Chondrocyte (in vitro differentiated cells): ENCODE measurements around the gene TFF1. TPM values are rescaled to one million over a fixed set of nuclear protein-coding genes. Genes with fewer than 3 reads are reported as not detected.
A peak's percentile ranks its signal among the peaks of the same experiment; 100 is the strongest.

Experiments
- DNase-seq: peaks from one replicate; pipeline ENCODE4 v3.0.0; 2021; ENCODE audit warnings: mixed read lengths, low spot score
- H3K27ac Mint-ChIP-seq: one replicate; pipeline ENCODE4 v1.8.0; 2021; ENCODE audit warnings: mild to moderate bottlenecking, moderate library complexity, mixed read lengths; ENCODE audit not compliant: unreplicated experiment
- H3K27me3 Mint-ChIP-seq: 2 replicates; pipeline ENCODE4 v1.8.0; 2021; ENCODE audit warnings: low read depth, mixed read lengths
- H3K36me3 Mint-ChIP-seq: 2 replicates; pipeline ENCODE4 v1.8.0; 2021; ENCODE audit warnings: low read depth, mixed read lengths
- H3K4me1 Mint-ChIP-seq: 2 replicates; pipeline ENCODE4 v1.8.0; 2021; ENCODE audit warnings: low read depth, mild to moderate bottlenecking, mixed read lengths
- H3K4me3 Mint-ChIP-seq: one replicate; pipeline ENCODE4 v1.8.0; 2021; ENCODE audit warnings: mild to moderate bottlenecking, moderate library complexity, mixed read lengths; ENCODE audit not compliant: unreplicated experiment
- H3K9me3 Mint-ChIP-seq: 2 replicates; pipeline ENCODE4 v1.8.0; 2021; ENCODE audit warnings: low read depth, mixed read lengths
- CTCF ChIP-seq: fragments of 200-600 bp; sonication (generic); IDR thresholded peaks from 2 replicates; pipeline ENCODE4 v1.5.0; 2021; ENCODE audit warnings: antibody characterized with exemption, mild to moderate bottlenecking, moderate library complexity
- total RNA-seq: library from RNA; stranded (reverse); gene quantifications from 3 replicates; pipeline ENCODE4 v1.2.1, GENCODE V29; 2021

The TFF1 gene
- total RNA-seq, 1 donor from 2014 or later = not detected

- Mint-ChIP-seq H3K27ac (no peak overlapping the region), H3K36me3 (no peaks in the 10 kb centered on the region), H3K4me3 (no peak overlapping the region), H3K9me3 (peaks cover 12% of the 10 kb centered on the region), H3K4me1 (no peaks in the 10 kb centered on the region), H3K27me3 (peaks cover 19% of the 10 kb centered on the region)
- TF ChIP-seq CTCF = no peak
- peak; percentile 82 for DNase-seq
Observed at GRCh38 chr21:42379426-42380215, 13.3 kb upstream of the TFF1 start.

GRCh38 chr21:42378418-42378817, 12.1 kb upstream of the TFF1 start:
- TF ChIP-seq CTCF = no peak
- peak; percentile 32 for DNase-seq
- no peaks in the 10 kb centered on the region for H3K4me1 Mint-ChIP-seq
- no peaks in the 10 kb centered on the region for H3K36me3 Mint-ChIP-seq
- H3K27me3 Mint-ChIP-seq = peaks cover 23% of the 10 kb centered on the region
- H3K9me3 Mint-ChIP-seq = peaks cover 12% of the 10 kb centered on the region
- H3K27ac Mint-ChIP-seq = no peak overlapping the region
- H3K4me3 Mint-ChIP-seq = no peak overlapping the region

DNA sequence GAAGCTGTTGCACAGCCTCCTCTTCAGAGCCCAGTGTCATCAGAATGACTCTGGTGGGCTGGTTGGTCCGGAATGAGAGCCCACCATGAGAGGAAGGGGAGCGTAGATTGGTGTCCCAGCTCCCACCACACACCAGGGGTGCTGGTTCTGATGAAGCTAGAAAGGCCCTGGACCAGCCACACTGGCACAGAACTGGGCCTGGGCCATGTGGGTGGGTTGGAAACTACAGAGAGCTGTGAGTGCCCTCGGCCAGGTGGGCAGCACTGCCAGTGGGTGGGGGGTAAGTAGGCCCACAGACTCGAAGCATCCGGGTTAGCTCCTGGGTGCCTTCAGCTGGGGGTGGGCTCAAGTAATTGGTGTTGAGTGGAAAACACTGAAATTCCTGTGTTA, 11.6 kb upstream of the TFF1 start:
- H3K4me1 Mint-ChIP-seq = no peaks in the 10 kb centered on the region
- peaks cover 23% of the 10 kb centered on the region for H3K27me3 Mint-ChIP-seq
- H3K4me3 Mint-ChIP-seq = no peak overlapping the region
- no peak for TF ChIP-seq CTCF
- H3K36me3 Mint-ChIP-seq = no peaks in the 10 kb centered on the region
- H3K27ac Mint-ChIP-seq = no peak overlapping the region
- H3K9me3 Mint-ChIP-seq = peaks cover 12% of the 10 kb centered on the region
- peak; percentile 75 for DNase-seq

DNA sequence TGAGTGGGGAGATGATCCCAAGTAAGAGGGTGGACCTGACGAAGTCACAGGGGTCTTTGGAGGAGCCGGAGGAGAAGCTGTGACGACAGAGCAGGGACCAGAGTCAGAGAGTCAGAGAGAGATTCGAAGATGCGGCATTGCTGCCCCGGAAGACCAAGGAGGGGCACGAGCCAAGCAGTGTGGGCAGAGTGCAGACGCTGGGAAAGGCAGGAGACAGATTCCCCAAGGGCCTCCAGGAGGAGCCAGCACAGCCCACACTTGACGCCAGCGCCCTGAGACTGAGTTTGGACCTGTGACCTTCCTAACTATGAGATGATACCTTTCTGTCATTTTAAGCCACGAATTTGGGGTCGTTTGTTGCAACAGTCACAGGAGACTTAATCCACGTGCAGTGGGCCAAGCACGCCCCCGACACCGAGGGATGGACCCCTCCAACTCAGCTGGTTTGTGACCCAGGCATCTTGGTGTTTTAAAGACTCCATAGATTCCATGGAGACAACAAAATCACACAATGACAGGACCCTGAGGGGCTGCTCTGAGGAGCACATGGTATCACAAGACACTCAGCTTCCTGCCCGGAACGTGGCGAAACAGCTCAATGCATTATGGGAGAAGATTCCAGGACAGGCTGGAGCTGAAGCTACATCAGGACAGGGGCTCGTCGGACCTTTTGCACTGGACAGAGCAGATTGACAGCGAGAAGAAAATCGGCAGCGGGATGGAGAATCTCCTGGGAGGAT, 11.0 kb upstream of the TFF1 start:
- Mint-ChIP-seq H3K36me3 (no peaks in the 10 kb centered on the region), H3K4me3 (no peak overlapping the region), H3K27me3 (peaks cover 23% of the 10 kb centered on the region), H3K27ac (no peak overlapping the region), H3K4me1 (no peaks in the 10 kb centered on the region), H3K9me3 (peaks cover 10% of the 10 kb centered on the region)
- DNase-seq = peak; percentile 57
- TF ChIP-seq CTCF = no peak

DNA sequence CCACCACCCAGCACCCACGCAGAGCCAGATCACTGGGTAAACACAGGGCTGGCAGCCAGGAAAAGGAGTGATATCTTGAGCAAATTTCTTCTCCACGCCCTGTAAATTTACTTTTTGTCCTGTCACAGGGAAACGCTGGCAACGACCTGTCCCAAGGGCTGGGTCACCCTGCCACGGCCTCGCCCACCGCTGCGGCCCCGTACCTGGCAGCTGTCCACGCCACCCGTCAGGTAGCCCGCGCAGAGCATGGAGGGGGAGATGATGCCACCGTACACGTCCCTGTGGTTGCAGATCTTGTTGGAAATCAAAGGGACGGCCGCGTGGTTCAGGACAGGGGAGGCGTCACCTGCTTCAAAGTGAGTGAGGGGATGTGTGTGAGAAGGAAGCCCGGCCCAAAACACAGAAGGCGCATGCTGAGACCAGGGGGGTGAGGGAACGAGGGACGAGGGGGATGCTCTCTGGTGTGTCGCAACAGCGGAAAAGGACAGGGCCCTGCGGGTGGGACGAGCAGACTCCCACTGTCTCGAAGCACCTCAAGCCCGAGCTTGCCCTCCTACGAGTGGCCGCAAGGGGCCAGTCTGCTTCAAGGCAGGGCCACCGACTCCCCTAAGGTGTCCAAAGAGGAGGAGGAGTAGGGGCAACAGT, 10.1 kb upstream of the TFF1 start:
- no peak for TF ChIP-seq CTCF
- Mint-ChIP-seq H3K4me1 (no peaks in the 10 kb centered on the region), H3K9me3 (peaks cover under 1% of the 10 kb centered on the region), H3K27ac (no peak overlapping the region), H3K27me3 (peaks cover 19% of the 10 kb centered on the region), H3K36me3 (no peaks in the 10 kb centered on the region), H3K4me3 (no peak overlapping the region)
- peak; percentile 82 for DNase-seq
